ENCODE data around the gene RFC4. TPM values are rescaled to one million over a fixed set of nuclear protein-coding genes. Genes with fewer than 3 reads are reported as not detected.

Gene RFC4
- total and polyA plus RNA-seq, 4 donors: 21.7 to 35.1 (median 31.3) TPM

Small RNAs within 50 kb of the gene (small RNA-seq; reads per million reads assigned to genes)
- gene RF00092 (ENCODE audit: low replicate concordance) (not detected), gene RNU6-1105P (ENCODE audit: low replicate concordance) (not detected), gene SNORA4 (ENCODE audit: low replicate concordance) (not detected), gene SNORA63 (ENCODE audit: low replicate concordance) (not detected), gene SNORA81 (ENCODE audit: low replicate concordance) (not detected), gene SNORD2 (ENCODE audit: low replicate concordance) (not detected)

Other genes with a start within 250 kb of the RFC4 start
- 10 to 100 TPM; 25.5 to 30.1 TPM for gene TBCCD1, start 239.1 kb downstream of the RFC4 start, total RNA-seq
- gene TBCCD1, start 239.1 kb downstream of the RFC4 start, polyA plus RNA-seq (ENCODE audit: insufficient read length in 2 of 2): 10 to 100 TPM; 17.1 to 18.6 TPM
- 10 to 100 TPM; 45.7 to 57.4 TPM for gene DNAJB11, start 235.8 kb downstream of the RFC4 start, total RNA-seq
- gene DNAJB11, start 235.8 kb downstream of the RFC4 start, polyA plus RNA-seq (ENCODE audit: insufficient read length in 2 of 2): 10 to 100 TPM; 67.0 to 71.6 TPM
- gene AHSG, start 193.4 kb downstream of the RFC4 start, total RNA-seq: 1 to 10 TPM in 1 of 2 donors, not detected in 1; 1.5 TPM
- gene AHSG, start 193.4 kb downstream of the RFC4 start, polyA plus RNA-seq (ENCODE audit: insufficient read length in 2 of 2): under 1 TPM; 0.27 to 0.42 TPM
- not detected for gene FETUB, start 166.1 kb downstream of the RFC4 start, total RNA-seq
- under 1 TPM in 1 of 2 donors, not detected in 1; 0.11 TPM for gene FETUB, start 166.1 kb downstream of the RFC4 start, polyA plus RNA-seq (ENCODE audit: insufficient read length in 2 of 2)
- under 1 TPM in 1 of 2 donors, not detected in 1; 0.11 TPM for gene HRG, start 140.5 kb downstream of the RFC4 start, total RNA-seq
- gene HRG, start 140.5 kb downstream of the RFC4 start, polyA plus RNA-seq (ENCODE audit: insufficient read length in 2 of 2): under 1 TPM in 1 of 2 donors, not detected in 1; 0.17 TPM
- gene KNG1, start 89.1 kb downstream of the RFC4 start, total RNA-seq: under 1 TPM in 1 of 2 donors, not detected in 1; 0.17 TPM
- under 1 TPM; 0.45 to 0.63 TPM for gene KNG1, start 89.1 kb downstream of the RFC4 start, polyA plus RNA-seq (ENCODE audit: insufficient read length in 2 of 2)
- gene EIF4A2, start 22.9 kb downstream of the RFC4 start, total RNA-seq: 100 to 1,000 TPM; 660 to 784 TPM
- 100 to 1,000 TPM; 611 to 664 TPM for gene EIF4A2, start 22.9 kb downstream of the RFC4 start, polyA plus RNA-seq (ENCODE audit: insufficient read length in 2 of 2)
- under 1 TPM in 1 of 2 donors, not detected in 1; under 0.01 TPM for gene ADIPOQ, start 36.2 kb upstream of the RFC4 start, total RNA-seq
- gene ADIPOQ, start 36.2 kb upstream of the RFC4 start, polyA plus RNA-seq (ENCODE audit: insufficient read length in 2 of 2): under 1 TPM in 1 of 2 donors, not detected in 1; 0.08 TPM
- gene ST6GAL1, start 124.0 kb upstream of the RFC4 start, total RNA-seq: 10 to 100 TPM; 28.9 to 33.5 TPM
- gene ST6GAL1, start 124.0 kb upstream of the RFC4 start, polyA plus RNA-seq (ENCODE audit: insufficient read length in 2 of 2): 10 to 100 TPM; 35.8 to 44.6 TPM